Parathyroid adenoma (tissue), 2 donors: Measurements from ENCODE around the gene LAMB4.

ENCODE experiments used
- H2AFZ ChIP-seq: fragments of 300-600 bp; sonication (generic); one replicate; pipeline ENCODE4 v1.7.0; 2017; ENCODE audit warnings: antibody characterized with exemption, mild to moderate bottlenecking
- H3K27ac ChIP-seq: fragments of 300-600 bp; sonication (generic); one replicate; pipeline ENCODE4 v1.7.0; 2017
- H3K27me3 ChIP-seq: fragments of 300-600 bp; sonication (generic); one replicate; pipeline ENCODE4 v1.7.0; 2017; ENCODE audit warnings: low read length; ENCODE audit not compliant: control insufficient read depth, insufficient read depth
- H3K36me3 ChIP-seq: fragments of 300-600 bp; sonication (generic); one replicate; pipeline ENCODE4 v1.7.0; 2017; ENCODE audit warnings: low read length; ENCODE audit not compliant: control insufficient read depth, insufficient read depth
- H3K4me1 ChIP-seq: fragments of 300-600 bp; sonication (generic); one replicate; pipeline ENCODE4 v1.7.0; 2017; ENCODE audit warnings: control low read depth
- H3K4me2 ChIP-seq: fragments of 300-600 bp; sonication (generic); one replicate; pipeline ENCODE4 v1.7.0; 2017; ENCODE audit warnings: low read length
- H3K4me3 ChIP-seq: fragments of 300-600 bp; sonication (generic); one replicate; pipeline ENCODE4 v1.7.0; 2017; ENCODE audit warnings: low read depth, low read length
- H3K79me2 ChIP-seq: fragments of 300-600 bp; sonication (generic); one replicate; pipeline ENCODE4 v1.7.0; 2017; ENCODE audit warnings: control low read depth
- H3K9ac ChIP-seq: fragments of 300-600 bp; sonication (generic); one replicate; pipeline ENCODE4 v1.7.0; 2017; ENCODE audit warnings: mild to moderate bottlenecking
- H3K9me3 ChIP-seq: fragments of 300-600 bp; sonication (generic); one replicate; pipeline ENCODE4 v1.7.0; 2017; ENCODE audit warnings: low read length; ENCODE audit not compliant: control insufficient read depth
- CTCF ChIP-seq: fragments of 300-600 bp; sonication (generic); IDR thresholded peaks from one replicate; pipeline ENCODE4 v1.7.0; 2017; ENCODE audit warnings: antibody characterized with exemption, mild to moderate bottlenecking
- donor health status: primary hyperparathyroidism.

LAMB4 gene

GRCh38 chr7:108108131-108108530 lies 22.0 kb downstream of the LAMB4 start:
- Histone ChIP-seq H3K4me3 (no peak overlapping the region), H3K27ac (no peak overlapping the region), H3K9ac (no peak overlapping the region)

GRCh38 chr7:108104324-108104723 lies 25.8 kb downstream of the LAMB4 start:
- no peak overlapping the region for H3K4me3 ChIP-seq
- no peak overlapping the region for H3K4me2 ChIP-seq
- no peaks in the 10 kb centered on the region for H3K79me2 ChIP-seq
- H3K9ac ChIP-seq, result no peak overlapping the region
- H2AFZ ChIP-seq, result no peak overlapping the region
- no peaks in the 10 kb centered on the region for H3K9me3 ChIP-seq
- TF ChIP-seq CTCF, result no peak
- no peaks in the 10 kb centered on the region for H3K27me3 ChIP-seq
- H3K27ac ChIP-seq, result no peak overlapping the region
- no peaks in the 10 kb centered on the region for H3K36me3 ChIP-seq
- H3K4me1 ChIP-seq, result no peaks in the 10 kb centered on the region

More at GRCh38 chr7:108108131-108108530, 22.0 kb downstream of the LAMB4 start:
- H3K9me3 ChIP-seq, result no peaks in the 10 kb centered on the region
- no peaks in the 10 kb centered on the region for H3K27me3 ChIP-seq
- H2AFZ ChIP-seq, result no peak overlapping the region
- H3K4me2 ChIP-seq, result no peak overlapping the region
- no peaks in the 10 kb centered on the region for H3K36me3 ChIP-seq
- no peaks in the 10 kb centered on the region for H3K79me2 ChIP-seq
- no peaks in the 10 kb centered on the region for H3K4me1 ChIP-seq
- TF ChIP-seq CTCF, result no peak

GRCh38 chr7:108103558-108104298 lies 26.4 kb downstream of the LAMB4 start:
- H2AFZ ChIP-seq, result no peak overlapping the region
- no peaks in the 10 kb centered on the region for H3K36me3 ChIP-seq
- no peaks in the 10 kb centered on the region for H3K27me3 ChIP-seq
- H3K4me1 ChIP-seq, result no peaks in the 10 kb centered on the region
- no peaks in the 10 kb centered on the region for H3K79me2 ChIP-seq
- no peaks in the 10 kb centered on the region for H3K9me3 ChIP-seq
- no peak overlapping the region for H3K4me2 ChIP-seq
- TF ChIP-seq CTCF, result no peak
- no peak overlapping the region for H3K27ac ChIP-seq
- H3K9ac ChIP-seq, result no peak overlapping the region
- H3K4me3 ChIP-seq, result no peak overlapping the region

- no peaks in the 10 kb centered on the region for H3K27me3 ChIP-seq
- no peak overlapping the region for H3K9ac ChIP-seq
- H3K4me2 ChIP-seq, result no peak overlapping the region
- no peak overlapping the region for H3K4me3 ChIP-seq
- no peak overlapping the region for H2AFZ ChIP-seq
- H3K36me3 ChIP-seq, result no peaks in the 10 kb centered on the region
- H3K4me1 ChIP-seq, result no peaks in the 10 kb centered on the region
- H3K79me2 ChIP-seq, result no peaks in the 10 kb centered on the region
- no peaks in the 10 kb centered on the region for H3K9me3 ChIP-seq
- H3K27ac ChIP-seq, result no peak overlapping the region
- TF ChIP-seq CTCF, result no peak
Measured at GRCh38 chr7:108102671-108103312, 27.4 kb downstream of the LAMB4 start.

- Histone ChIP-seq H3K79me2 (no peaks in the 10 kb centered on the region), H3K27ac (no peak overlapping the region), H3K36me3 (no peaks in the 10 kb centered on the region), H3K4me2 (no peak overlapping the region), H3K9me3 (no peaks in the 10 kb centered on the region), H3K4me3 (no peak overlapping the region), H2AFZ (no peak overlapping the region), H3K27me3 (no peaks in the 10 kb centered on the region), H3K4me1 (no peaks in the 10 kb centered on the region), H3K9ac (no peak overlapping the region)
- no peak for TF ChIP-seq CTCF
Measured at GRCh38 chr7:108101759-108102158, 28.4 kb downstream of the LAMB4 start.
